ENCODE results near the gene CYP27C1. TPM values are rescaled to one million over a fixed set of nuclear protein-coding genes. Genes with fewer than 3 reads are reported as not detected.

The CYP27C1 gene
- total RNA-seq, 1 donor, result 2.2 TPM

DNA sequence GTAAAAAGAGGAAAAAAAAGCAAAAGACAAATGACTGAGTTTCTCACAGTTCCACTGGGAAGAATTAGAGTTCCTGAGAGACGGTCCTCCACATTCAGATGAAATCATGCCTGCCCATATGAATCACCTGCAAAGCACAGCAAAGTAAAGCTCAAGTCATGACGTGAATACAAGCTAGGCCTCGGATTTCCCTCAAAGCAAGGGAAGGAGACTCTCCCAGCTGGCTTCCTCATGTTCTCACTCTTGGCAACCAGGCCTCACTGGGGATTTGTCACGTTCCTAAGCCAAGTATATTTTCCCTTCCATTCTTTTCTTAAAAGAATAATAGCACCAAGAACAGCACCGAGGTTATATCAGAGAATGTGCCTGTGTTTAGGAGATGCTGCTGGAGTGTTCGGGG, 47.0 kb downstream of the CYP27C1 start:
- peak; percentile 96 for DNase-seq (ENCODE audit: insufficient read length, low spot score, missing footprints)
- Histone ChIP-seq H2AFZ (ENCODE audit: low read length) (no peak overlapping the region), H3K36me3 (ENCODE audit: insufficient read depth, low read length) (no peaks in the 10 kb centered on the region), H3K4me2 (ENCODE audit: insufficient read depth, low read length) (peak overlapping the region; percentile 25), H3K27me3 (ENCODE audit: insufficient read depth, low read length) (no peaks in the 10 kb centered on the region), H3K79me2 (ENCODE audit: insufficient read depth, low read length) (no peaks in the 10 kb centered on the region), H3K4me3 (ENCODE audit: insufficient read depth, low read length) (no peak overlapping the region), H3K9me3 (ENCODE audit: low read depth, low read length) (no peaks in the 10 kb centered on the region), H3K4me1 (ENCODE audit: insufficient read depth, low read length) (peaks cover 39% of the 10 kb centered on the region), H3K27ac (ENCODE audit: low read depth, low read length) (peak overlapping the region; percentile 76), H4K20me1 (ENCODE audit: insufficient read depth, low read length) (no peaks in the 10 kb centered on the region)
- TF ChIP-seq, protein P1, sequence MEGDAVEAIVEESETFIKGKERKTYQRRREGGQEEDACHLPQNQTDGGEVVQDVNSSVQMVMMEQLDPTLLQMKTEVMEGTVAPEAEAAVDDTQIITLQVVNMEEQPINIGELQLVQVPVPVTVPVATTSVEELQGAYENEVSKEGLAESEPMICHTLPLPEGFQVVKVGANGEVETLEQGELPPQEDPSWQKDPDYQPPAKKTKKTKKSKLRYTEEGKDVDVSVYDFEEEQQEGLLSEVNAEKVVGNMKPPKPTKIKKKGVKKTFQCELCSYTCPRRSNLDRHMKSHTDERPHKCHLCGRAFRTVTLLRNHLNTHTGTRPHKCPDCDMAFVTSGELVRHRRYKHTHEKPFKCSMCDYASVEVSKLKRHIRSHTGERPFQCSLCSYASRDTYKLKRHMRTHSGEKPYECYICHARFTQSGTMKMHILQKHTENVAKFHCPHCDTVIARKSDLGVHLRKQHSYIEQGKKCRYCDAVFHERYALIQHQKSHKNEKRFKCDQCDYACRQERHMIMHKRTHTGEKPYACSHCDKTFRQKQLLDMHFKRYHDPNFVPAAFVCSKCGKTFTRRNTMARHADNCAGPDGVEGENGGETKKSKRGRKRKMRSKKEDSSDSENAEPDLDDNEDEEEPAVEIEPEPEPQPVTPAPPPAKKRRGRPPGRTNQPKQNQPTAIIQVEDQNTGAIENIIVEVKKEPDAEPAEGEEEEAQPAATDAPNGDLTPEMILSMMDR (IDR thresholded peaks at IDR 0.05; ENCODE audit: extremely low read depth, low read depth, low read length), result no peak

DNA sequence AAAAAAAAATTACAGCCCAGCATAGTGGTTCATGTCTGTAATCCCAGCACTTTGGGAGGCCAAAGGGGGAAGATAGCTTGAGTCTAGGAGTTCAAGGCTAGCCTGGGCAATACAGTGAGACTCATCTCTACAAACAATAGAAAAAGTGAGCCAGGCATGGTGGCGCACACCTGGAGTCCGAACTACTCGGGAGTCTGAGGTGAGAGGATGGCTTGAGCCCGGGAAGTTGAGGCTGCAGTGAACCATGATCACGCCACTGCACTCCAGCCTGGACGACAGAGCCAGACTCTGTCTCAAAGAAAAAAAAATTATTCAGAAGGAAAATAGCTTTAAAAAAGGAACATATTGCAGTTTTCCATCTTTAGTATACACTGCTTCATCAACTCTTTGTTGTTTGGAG, 47.8 kb downstream of the CYP27C1 start:
- H2AFZ ChIP-seq (ENCODE audit: low read length), result no peak overlapping the region
- no peak overlapping the region for H3K4me3 ChIP-seq (ENCODE audit: insufficient read depth, low read length)
- no peaks in the 10 kb centered on the region for H3K79me2 ChIP-seq (ENCODE audit: insufficient read depth, low read length)
- H3K4me1 ChIP-seq (ENCODE audit: insufficient read depth, low read length), result peaks cover 39% of the 10 kb centered on the region
- H4K20me1 ChIP-seq (ENCODE audit: insufficient read depth, low read length), result no peaks in the 10 kb centered on the region
- no peaks in the 10 kb centered on the region for H3K36me3 ChIP-seq (ENCODE audit: insufficient read depth, low read length)
- DNase-seq (ENCODE audit: insufficient read length, low spot score, missing footprints), result no peak
- peak overlapping the region; percentile 76 for H3K27ac ChIP-seq (ENCODE audit: low read depth, low read length)
- TF ChIP-seq, protein P1 (IDR thresholded peaks at IDR 0.05; ENCODE audit: extremely low read depth, low read depth, low read length), result no peak
- no peaks in the 10 kb centered on the region for H3K9me3 ChIP-seq (ENCODE audit: low read depth, low read length)
- no peak overlapping the region for H3K4me2 ChIP-seq (ENCODE audit: insufficient read depth, low read length)
- H3K27me3 ChIP-seq (ENCODE audit: insufficient read depth, low read length), result no peaks in the 10 kb centered on the region

DNA sequence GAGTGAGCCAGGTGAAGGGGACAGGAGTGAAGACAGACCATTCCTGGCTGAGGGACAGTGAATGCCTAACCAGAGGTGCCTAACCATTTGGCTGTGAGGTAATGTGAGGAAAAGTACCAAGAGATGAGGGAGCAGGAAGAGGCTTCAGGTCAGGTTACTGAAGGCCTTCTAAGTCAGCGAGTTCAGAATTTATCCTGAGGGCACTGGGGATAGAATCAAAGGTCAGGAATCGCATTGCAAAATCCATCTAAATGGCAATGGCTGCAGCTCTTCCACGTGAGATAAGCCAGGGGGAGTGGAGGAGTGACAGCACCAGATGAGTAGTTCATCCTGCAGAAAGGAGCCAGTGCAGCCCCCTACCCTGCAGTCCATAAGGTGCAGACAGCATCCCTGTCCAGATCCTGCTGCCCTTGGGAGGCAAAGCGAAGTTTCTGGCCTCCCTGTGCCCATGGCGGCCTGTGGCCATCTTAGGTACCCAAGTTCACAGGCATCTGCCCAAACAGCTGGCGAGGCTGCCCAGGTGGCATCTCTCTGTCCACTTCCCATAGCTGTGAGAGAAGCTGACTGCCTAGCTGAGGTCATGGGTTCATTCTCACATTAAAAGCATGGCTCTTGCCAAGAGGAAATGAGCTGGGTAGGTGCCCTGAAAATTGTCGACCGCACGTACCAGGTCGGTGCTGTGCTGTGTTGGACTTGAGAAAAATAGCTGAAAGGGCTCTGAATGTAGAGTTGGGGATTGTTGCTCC, 49.5 kb downstream of the CYP27C1 start:
- H3K4me1 ChIP-seq (ENCODE audit: insufficient read depth, low read length), result peaks cover 26% of the 10 kb centered on the region
- no peaks in the 10 kb centered on the region for H3K27me3 ChIP-seq (ENCODE audit: insufficient read depth, low read length)
- no peak for DNase-seq (ENCODE audit: insufficient read length, low spot score, missing footprints)
- TF ChIP-seq, protein P1 (IDR thresholded peaks at IDR 0.05; ENCODE audit: extremely low read depth, low read depth, low read length), result no peak
- H3K79me2 ChIP-seq (ENCODE audit: insufficient read depth, low read length), result no peaks in the 10 kb centered on the region
- H3K4me3 ChIP-seq (ENCODE audit: insufficient read depth, low read length), result no peak overlapping the region
- no peaks in the 10 kb centered on the region for H3K9me3 ChIP-seq (ENCODE audit: low read depth, low read length)
- H3K36me3 ChIP-seq (ENCODE audit: insufficient read depth, low read length), result no peaks in the 10 kb centered on the region
- no peak overlapping the region for H3K27ac ChIP-seq (ENCODE audit: low read depth, low read length)
- H4K20me1 ChIP-seq (ENCODE audit: insufficient read depth, low read length), result no peaks in the 10 kb centered on the region
- H3K4me2 ChIP-seq (ENCODE audit: insufficient read depth, low read length), result no peak overlapping the region
- no peak overlapping the region for H2AFZ ChIP-seq (ENCODE audit: low read length)

DNA sequence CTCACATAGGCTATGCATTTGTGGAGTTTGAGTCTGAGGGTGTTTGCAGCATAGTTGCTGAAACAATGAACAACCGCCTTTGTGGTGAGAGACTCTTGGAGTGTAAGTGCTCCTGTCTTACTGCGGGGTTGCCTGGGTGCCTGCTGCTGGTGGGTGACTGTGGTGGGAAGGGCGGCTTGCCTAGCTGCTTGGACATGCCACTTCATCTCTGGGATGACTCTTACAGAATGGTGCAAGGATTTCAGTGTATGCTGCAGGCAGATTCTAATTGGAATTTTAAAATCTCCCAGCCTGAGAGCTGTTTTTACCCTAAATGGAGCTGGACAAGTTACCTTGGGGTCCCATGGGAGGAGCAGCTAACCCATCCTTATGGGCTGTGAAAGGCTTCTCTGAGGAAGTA, 50.1 kb downstream of the CYP27C1 start:
- Histone ChIP-seq H4K20me1 (ENCODE audit: insufficient read depth, low read length) (no peaks in the 10 kb centered on the region), H3K4me2 (ENCODE audit: insufficient read depth, low read length) (no peak overlapping the region), H3K36me3 (ENCODE audit: insufficient read depth, low read length) (no peaks in the 10 kb centered on the region), H3K27me3 (ENCODE audit: insufficient read depth, low read length) (no peaks in the 10 kb centered on the region), H3K4me1 (ENCODE audit: insufficient read depth, low read length) (peaks cover 20% of the 10 kb centered on the region), H3K4me3 (ENCODE audit: insufficient read depth, low read length) (no peak overlapping the region), H3K79me2 (ENCODE audit: insufficient read depth, low read length) (no peaks in the 10 kb centered on the region), H3K27ac (ENCODE audit: low read depth, low read length) (no peak overlapping the region), H3K9me3 (ENCODE audit: low read depth, low read length) (no peaks in the 10 kb centered on the region), H2AFZ (ENCODE audit: low read length) (no peak overlapping the region)
- DNase-seq (ENCODE audit: insufficient read length, low spot score, missing footprints), result no peak
- TF ChIP-seq, protein P1 (IDR thresholded peaks at IDR 0.05; ENCODE audit: extremely low read depth, low read depth, low read length), result no peak
